ENCODE measurements around the gene AUTS2.

DNA sequence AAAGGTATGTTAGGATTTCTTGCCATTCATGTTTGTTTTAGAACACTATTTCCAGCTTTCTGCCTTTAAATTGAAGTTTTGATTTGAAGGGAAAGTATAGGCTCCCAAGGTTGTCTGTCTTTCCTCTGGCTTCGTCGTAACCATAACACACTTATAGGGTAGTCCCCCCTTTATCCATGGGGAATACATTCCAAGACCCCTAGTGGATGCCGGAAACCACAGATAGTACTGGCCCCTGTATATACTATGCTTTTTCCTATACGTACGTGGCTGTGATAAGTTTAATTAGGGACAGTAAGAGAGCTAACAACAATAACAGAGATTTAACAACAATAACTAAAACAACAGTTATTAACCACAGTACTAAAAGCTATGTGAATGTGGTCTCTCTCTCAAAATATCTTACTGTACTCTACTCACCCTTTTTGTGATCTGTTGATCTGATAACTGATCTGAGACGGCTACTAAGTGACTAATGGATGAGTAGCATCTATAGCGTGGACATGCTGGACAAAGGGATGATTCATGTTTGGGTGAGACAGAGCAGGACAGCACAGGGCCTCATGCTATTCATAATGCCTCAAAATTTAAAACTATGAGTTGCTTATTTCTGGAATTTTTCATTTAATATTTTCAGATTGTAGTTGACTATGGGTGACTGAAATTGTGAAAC lies 273.1 kb downstream of the AUTS2 start:
- TF ChIP-seq, protein P1, sequence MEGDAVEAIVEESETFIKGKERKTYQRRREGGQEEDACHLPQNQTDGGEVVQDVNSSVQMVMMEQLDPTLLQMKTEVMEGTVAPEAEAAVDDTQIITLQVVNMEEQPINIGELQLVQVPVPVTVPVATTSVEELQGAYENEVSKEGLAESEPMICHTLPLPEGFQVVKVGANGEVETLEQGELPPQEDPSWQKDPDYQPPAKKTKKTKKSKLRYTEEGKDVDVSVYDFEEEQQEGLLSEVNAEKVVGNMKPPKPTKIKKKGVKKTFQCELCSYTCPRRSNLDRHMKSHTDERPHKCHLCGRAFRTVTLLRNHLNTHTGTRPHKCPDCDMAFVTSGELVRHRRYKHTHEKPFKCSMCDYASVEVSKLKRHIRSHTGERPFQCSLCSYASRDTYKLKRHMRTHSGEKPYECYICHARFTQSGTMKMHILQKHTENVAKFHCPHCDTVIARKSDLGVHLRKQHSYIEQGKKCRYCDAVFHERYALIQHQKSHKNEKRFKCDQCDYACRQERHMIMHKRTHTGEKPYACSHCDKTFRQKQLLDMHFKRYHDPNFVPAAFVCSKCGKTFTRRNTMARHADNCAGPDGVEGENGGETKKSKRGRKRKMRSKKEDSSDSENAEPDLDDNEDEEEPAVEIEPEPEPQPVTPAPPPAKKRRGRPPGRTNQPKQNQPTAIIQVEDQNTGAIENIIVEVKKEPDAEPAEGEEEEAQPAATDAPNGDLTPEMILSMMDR (IDR thresholded peaks at IDR 0.05) = no peak
- TF ChIP-seq POLR2A (IDR thresholded peaks at IDR 0.05) = no peak
